ENCODE measurements around the gene TP53I11. TPM values are rescaled to one million over a fixed set of nuclear protein-coding genes. Genes with fewer than 3 reads are reported as not detected.

Gene TP53I11
- total RNA-seq, 1 donor from 2014 or later = 96.8 TPM

DNA sequence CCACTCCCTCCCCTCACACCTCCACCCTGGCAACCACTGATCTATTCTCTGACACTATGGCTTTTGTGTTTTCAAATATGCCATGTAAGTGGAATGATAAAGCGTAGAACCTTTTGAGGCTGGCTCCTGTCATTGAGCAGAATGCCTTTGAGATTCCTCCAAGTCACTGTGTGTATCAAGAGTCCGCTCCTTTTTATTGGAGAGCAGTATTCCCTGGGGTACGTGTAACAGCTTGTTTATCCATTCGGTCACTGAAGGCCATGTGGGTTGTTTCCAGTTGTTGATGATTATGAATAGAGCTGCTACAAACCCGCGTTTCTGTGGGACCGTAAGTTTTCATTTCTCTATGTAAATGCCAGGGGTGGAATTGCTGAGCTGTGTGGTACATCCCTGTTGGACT lies 10.3 kb downstream of the TP53I11 start:
- Histone ChIP-seq H3K79me2 (ENCODE audit: insufficient read depth, low read length) (peaks cover 11% of the 10 kb centered on the region), H3K4me1 (ENCODE audit: insufficient read depth, low read length) (no peaks in the 10 kb centered on the region), H3K9ac (ENCODE audit: low read length) (no peak overlapping the region), H3K36me3 (ENCODE audit: insufficient read depth, low read length) (no peaks in the 10 kb centered on the region), H3K9me3 (ENCODE audit: insufficient read depth, low read depth, low read length) (no peaks in the 10 kb centered on the region), H3K27ac (ENCODE audit: low read depth, low read length) (no peak overlapping the region), H3K4me2 (ENCODE audit: low read length) (no peak overlapping the region), H3K4me3 (ENCODE audit: insufficient read depth, low read depth, low read length) (no peak overlapping the region), H3K27me3 (ENCODE audit: insufficient read depth, low read length) (no peaks in the 10 kb centered on the region), H4K20me1 (ENCODE audit: insufficient read depth, low read length) (peaks cover 90% of the 10 kb centered on the region), H2AFZ (ENCODE audit: low read depth, low read length) (no peak overlapping the region)
- Mint-ChIP-seq H3K27me3 (ENCODE audit: low read depth, unreplicated experiment) (peaks cover 3% of the 10 kb centered on the region), H3K9me3 (ENCODE audit: unreplicated experiment) (no peaks in the 10 kb centered on the region), H3K36me3 (ENCODE audit: low read depth, unreplicated experiment) (peaks cover 6% of the 10 kb centered on the region), H3K4me3 (ENCODE audit: unreplicated experiment) (no peak overlapping the region), H3K4me1 (ENCODE audit: low read depth, unreplicated experiment) (peaks cover 16% of the 10 kb centered on the region), H3K27ac (ENCODE audit: unreplicated experiment) (no peak overlapping the region)
- DNase-seq (ENCODE audit: low read depth) (no peak), FAIRE-seq (no peak)
- TF ChIP-seq, protein P1, sequence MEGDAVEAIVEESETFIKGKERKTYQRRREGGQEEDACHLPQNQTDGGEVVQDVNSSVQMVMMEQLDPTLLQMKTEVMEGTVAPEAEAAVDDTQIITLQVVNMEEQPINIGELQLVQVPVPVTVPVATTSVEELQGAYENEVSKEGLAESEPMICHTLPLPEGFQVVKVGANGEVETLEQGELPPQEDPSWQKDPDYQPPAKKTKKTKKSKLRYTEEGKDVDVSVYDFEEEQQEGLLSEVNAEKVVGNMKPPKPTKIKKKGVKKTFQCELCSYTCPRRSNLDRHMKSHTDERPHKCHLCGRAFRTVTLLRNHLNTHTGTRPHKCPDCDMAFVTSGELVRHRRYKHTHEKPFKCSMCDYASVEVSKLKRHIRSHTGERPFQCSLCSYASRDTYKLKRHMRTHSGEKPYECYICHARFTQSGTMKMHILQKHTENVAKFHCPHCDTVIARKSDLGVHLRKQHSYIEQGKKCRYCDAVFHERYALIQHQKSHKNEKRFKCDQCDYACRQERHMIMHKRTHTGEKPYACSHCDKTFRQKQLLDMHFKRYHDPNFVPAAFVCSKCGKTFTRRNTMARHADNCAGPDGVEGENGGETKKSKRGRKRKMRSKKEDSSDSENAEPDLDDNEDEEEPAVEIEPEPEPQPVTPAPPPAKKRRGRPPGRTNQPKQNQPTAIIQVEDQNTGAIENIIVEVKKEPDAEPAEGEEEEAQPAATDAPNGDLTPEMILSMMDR (IDR thresholded peaks at IDR 0.05; ENCODE audit: insufficient read depth, low read depth, low read length) = no peak
- no peak for TF ChIP-seq EZH2 (IDR thresholded peaks at IDR 0.05; ENCODE audit: insufficient read depth, low read length)

DNA sequence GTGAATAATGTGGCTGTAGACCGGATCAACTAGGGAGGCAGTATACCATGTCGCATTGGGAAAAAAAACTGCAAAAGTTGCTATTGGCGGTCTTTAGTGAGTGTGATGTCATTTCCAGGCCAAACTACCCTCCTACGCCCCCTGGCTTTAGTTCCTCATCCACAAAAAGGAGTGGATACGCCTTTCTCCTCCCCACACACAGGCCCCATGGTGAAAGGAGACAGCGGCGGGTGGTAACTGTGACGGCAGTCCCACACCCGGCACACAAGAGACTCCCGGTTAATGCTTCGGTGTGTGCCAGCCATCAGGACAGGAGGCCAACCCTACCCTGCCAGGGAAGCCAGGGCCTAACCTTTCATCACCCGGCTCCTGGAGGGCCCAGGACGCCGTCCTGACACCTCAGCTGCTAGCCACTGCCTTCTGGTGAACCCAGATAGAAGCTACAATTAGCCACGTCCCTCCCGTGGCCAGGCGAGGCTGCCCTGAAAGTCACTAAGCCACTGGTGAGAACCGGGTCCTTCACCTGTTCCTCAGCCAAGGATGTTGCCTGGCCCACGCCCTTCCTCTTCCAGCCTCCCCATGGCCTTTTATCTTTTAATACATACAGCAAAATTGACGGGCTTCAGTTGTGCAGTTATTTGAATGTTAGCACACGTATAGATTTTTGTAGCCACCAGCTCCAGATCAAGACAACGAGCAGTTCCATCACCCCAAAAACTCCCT lies 10.8 kb downstream of the TP53I11 start:
- Histone ChIP-seq H3K9ac (ENCODE audit: low read length) (no peak overlapping the region), H4K20me1 (ENCODE audit: insufficient read depth, low read length) (peaks cover 84% of the 10 kb centered on the region), H3K27me3 (ENCODE audit: insufficient read depth, low read length) (no peaks in the 10 kb centered on the region), H3K4me3 (ENCODE audit: insufficient read depth, low read depth, low read length) (no peak overlapping the region), H3K4me2 (ENCODE audit: low read length) (no peak overlapping the region), H3K9me3 (ENCODE audit: insufficient read depth, low read depth, low read length) (no peaks in the 10 kb centered on the region), H2AFZ (ENCODE audit: low read depth, low read length) (no peak overlapping the region), H3K27ac (ENCODE audit: low read depth, low read length) (no peak overlapping the region), H3K79me2 (ENCODE audit: insufficient read depth, low read length) (peaks cover 11% of the 10 kb centered on the region), H3K36me3 (ENCODE audit: insufficient read depth, low read length) (no peaks in the 10 kb centered on the region), H3K4me1 (ENCODE audit: insufficient read depth, low read length) (no peaks in the 10 kb centered on the region)
- no peak for FAIRE-seq
- Mint-ChIP-seq H3K4me1 (ENCODE audit: low read depth, unreplicated experiment) (peaks cover 13% of the 10 kb centered on the region), H3K27ac (ENCODE audit: unreplicated experiment) (no peak overlapping the region), H3K36me3 (ENCODE audit: low read depth, unreplicated experiment) (peaks cover 4% of the 10 kb centered on the region), H3K27me3 (ENCODE audit: low read depth, unreplicated experiment) (peaks cover 3% of the 10 kb centered on the region), H3K4me3 (ENCODE audit: unreplicated experiment) (no peak overlapping the region), H3K9me3 (ENCODE audit: unreplicated experiment) (no peaks in the 10 kb centered on the region)
- TF ChIP-seq, protein P1 (IDR thresholded peaks at IDR 0.05; ENCODE audit: insufficient read depth, low read depth, low read length) = no peak
- no peak for TF ChIP-seq EZH2 (IDR thresholded peaks at IDR 0.05; ENCODE audit: insufficient read depth, low read length)
- DNase-seq (ENCODE audit: low read depth) = no peak

- H3K9me3 Mint-ChIP-seq (ENCODE audit: unreplicated experiment) = no peaks in the 10 kb centered on the region
- no peaks in the 10 kb centered on the region for H3K4me1 ChIP-seq (ENCODE audit: insufficient read depth, low read length)
- H4K20me1 ChIP-seq (ENCODE audit: insufficient read depth, low read length) = peaks cover 67% of the 10 kb centered on the region
- FAIRE-seq (no peak), DNase-seq (ENCODE audit: low read depth) (no peak)
- H3K4me3 ChIP-seq (ENCODE audit: insufficient read depth, low read depth, low read length) = no peak overlapping the region
- peaks cover 11% of the 10 kb centered on the region for H3K79me2 ChIP-seq (ENCODE audit: insufficient read depth, low read length)
- no peak overlapping the region for H3K4me2 ChIP-seq (ENCODE audit: low read length)
- no peak overlapping the region for H3K27ac Mint-ChIP-seq (ENCODE audit: unreplicated experiment)
- H3K4me1 Mint-ChIP-seq (ENCODE audit: low read depth, unreplicated experiment) = no peaks in the 10 kb centered on the region
- peaks cover 3% of the 10 kb centered on the region for H3K27me3 Mint-ChIP-seq (ENCODE audit: low read depth, unreplicated experiment)
- no peak overlapping the region for H3K4me3 Mint-ChIP-seq (ENCODE audit: unreplicated experiment)
- no peak overlapping the region for H3K27ac ChIP-seq (ENCODE audit: low read depth, low read length)
- no peaks in the 10 kb centered on the region for H3K36me3 ChIP-seq (ENCODE audit: insufficient read depth, low read length)
- H3K36me3 Mint-ChIP-seq (ENCODE audit: low read depth, unreplicated experiment) = peaks cover 3% of the 10 kb centered on the region
- H3K9me3 ChIP-seq (ENCODE audit: insufficient read depth, low read depth, low read length) = no peaks in the 10 kb centered on the region
- no peak for TF ChIP-seq EZH2 (IDR thresholded peaks at IDR 0.05; ENCODE audit: insufficient read depth, low read length)
- TF ChIP-seq, protein P1 (IDR thresholded peaks at IDR 0.05; ENCODE audit: insufficient read depth, low read depth, low read length) = no peak
- no peak overlapping the region for H2AFZ ChIP-seq (ENCODE audit: low read depth, low read length)
- H3K9ac ChIP-seq (ENCODE audit: low read length) = no peak overlapping the region
- H3K27me3 ChIP-seq (ENCODE audit: insufficient read depth, low read length) = no peaks in the 10 kb centered on the region
Measured at GRCh38 chr11:44938066-44938691, 12.5 kb downstream of the TP53I11 start.

All from astrocyte (in vitro differentiated cells and primary cell).